Breast epithelium (tissue), 3 donors: Measurements from ENCODE around the gene FAM78A.

ENCODE experiments used
- CTCF ChIP-seq, 3 donors: fragments of 450-650 bp; IDR thresholded peaks; one replicate each; pipeline ENCODE4 v1.5.1; 2016 to 2017; ENCODE audit warnings: antibody characterized with exemption in 3 of 3, mild to moderate bottlenecking in 3 of 3, moderate library complexity in 3 of 3
- POLR2A ChIP-seq: fragments of 450-650 bp; IDR thresholded peaks from one replicate; pipeline ENCODE4 v1.6.1; 2016; ENCODE audit warnings: antibody characterized with exemption, mild to moderate bottlenecking, moderate library complexity

- TF ChIP-seq CTCF (IDR thresholded peaks at IDR 0.05) = no peak
- TF ChIP-seq POLR2A = no peak
Measured at GRCh38 chr9:131271506-131271931, 4.8 kb downstream of the FAM78A start.
